ENCODE data around the gene KDM3B.
"Not testable (repeated sequence)": the region's sequence is repeated elsewhere in the genome, so short reads cannot be mapped to it uniquely, and the experiment has no call there.

The KDM3B gene

GRCh38 chr5:138349852-138350562, 2.5 kb upstream of the KDM3B start:
- DNase-seq: no peak

- DNase-seq: no peak
Measured at GRCh38 chr5:138350563-138350890, 2.0 kb upstream of the KDM3B start.

GRCh38 chr5:138351056-138351455, 1.4 kb upstream of the KDM3B start:
- DNase-seq: no peak

GRCh38 chr5:138351517-138351916, 968 bp upstream of the KDM3B start:
- DNase-seq: no peak

GRCh38 chr5:138352722-138353559, 456 bp downstream of the KDM3B start:
- DNase-seq: peak; percentile 82

- DNase-seq: no peak
Measured at GRCh38 chr5:138353560-138354080, 1.1 kb downstream of the KDM3B start.

- DNase-seq: no peak
Measured at GRCh38 chr5:138354387-138354786, 1.9 kb downstream of the KDM3B start.

- peak; percentile 65 for DNase-seq
Measured at GRCh38 chr5:138354926-138355378, 2.5 kb downstream of the KDM3B start.

GRCh38 chr5:138359621-138360020, 7.1 kb downstream of the KDM3B start:
- no peak for DNase-seq

- no peak for DNase-seq
Measured at GRCh38 chr5:138360941-138361452, 8.5 kb downstream of the KDM3B start.

GRCh38 chr5:138364576-138364975, 12.1 kb downstream of the KDM3B start:
- DNase-seq: no peak

- no peak for DNase-seq
Measured at GRCh38 chr5:138366632-138367382, 14.3 kb downstream of the KDM3B start.

GRCh38 chr5:138369261-138369660, 16.8 kb downstream of the KDM3B start:
- no peak for DNase-seq

GRCh38 chr5:138369706-138370105, 17.2 kb downstream of the KDM3B start:
- DNase-seq: no peak

- DNase-seq: no peak
Measured at GRCh38 chr5:138370537-138370936, 18.1 kb downstream of the KDM3B start.

GRCh38 chr5:138371454-138371853, 19.0 kb downstream of the KDM3B start:
- DNase-seq: no peak

GRCh38 chr5:138372225-138372624, 19.7 kb downstream of the KDM3B start:
- DNase-seq: no peak

GRCh38 chr5:138372653-138373052, 20.2 kb downstream of the KDM3B start:
- no peak for DNase-seq

- DNase-seq: no peak
Measured at GRCh38 chr5:138382347-138382746, 29.9 kb downstream of the KDM3B start.

GRCh38 chr5:138385660-138386059, 33.2 kb downstream of the KDM3B start:
- DNase-seq: no peak

- no peak for DNase-seq
Measured at GRCh38 chr5:138386290-138386689, 33.8 kb downstream of the KDM3B start.

GRCh38 chr5:138389332-138389731, 36.8 kb downstream of the KDM3B start:
- no peak for DNase-seq

GRCh38 chr5:138389911-138390310, 37.4 kb downstream of the KDM3B start:
- DNase-seq: not testable (repeated sequence)

All from CD4-positive, alpha-beta T cell treated with Interleukin-17A for 4 hours (primary cell).